ENCODE measurements around the gene ZIC2. TPM values are rescaled to one million over a fixed set of nuclear protein-coding genes. Genes with fewer than 3 reads are reported as not detected.

The ZIC2 gene
- total and polyA plus RNA-seq, 2 of the 8 experiments (the other 6 are each of a cell fraction or from before 2014, with no cell fraction given) = 53.2 to 372 TPM

- no peak for TF ChIP-seq CHD7 (IDR thresholded peaks at IDR 0.05; ENCODE audit: insufficient replicate concordance, low read length)
- no peak for TF ChIP-seq TBP (IDR thresholded peaks at IDR 0.05; ENCODE audit: low read depth, low read length)
- no peak for TF ChIP-seq CBX5 (IDR thresholded peaks at IDR 0.05; ENCODE audit: low read depth, low read length)
- no peak for TF ChIP-seq NRF1 (IDR thresholded peaks at IDR 0.05; ENCODE audit: low read depth, low read length)
- no peak for TF ChIP-seq RFX5 (IDR thresholded peaks at IDR 0.05; ENCODE audit: borderline replicate concordance, low read depth, low read length)
- no peak for TF ChIP-seq CTBP2 (IDR thresholded peaks at IDR 0.05; ENCODE audit: borderline replicate concordance, insufficient read depth, insufficient read length, low read length)
- TF ChIP-seq ATF2 (IDR thresholded peaks at IDR 0.05; ENCODE audit: low read length) = no peak
- TF ChIP-seq ZNF274 (IDR thresholded peaks at IDR 0.05; ENCODE audit: borderline replicate concordance, extremely low read depth, low read length) = no peak
Observed at GRCh38 chr13:99985886-99986527, 4.4 kb downstream of the ZIC2 start (continued).
